ENCODE measurements around the gene DPM3.
"Not testable (repeated sequence)": the region's sequence is repeated elsewhere in the genome, so short reads cannot be mapped to it uniquely, and the experiment has no call there.

Gene DPM3

DNA sequence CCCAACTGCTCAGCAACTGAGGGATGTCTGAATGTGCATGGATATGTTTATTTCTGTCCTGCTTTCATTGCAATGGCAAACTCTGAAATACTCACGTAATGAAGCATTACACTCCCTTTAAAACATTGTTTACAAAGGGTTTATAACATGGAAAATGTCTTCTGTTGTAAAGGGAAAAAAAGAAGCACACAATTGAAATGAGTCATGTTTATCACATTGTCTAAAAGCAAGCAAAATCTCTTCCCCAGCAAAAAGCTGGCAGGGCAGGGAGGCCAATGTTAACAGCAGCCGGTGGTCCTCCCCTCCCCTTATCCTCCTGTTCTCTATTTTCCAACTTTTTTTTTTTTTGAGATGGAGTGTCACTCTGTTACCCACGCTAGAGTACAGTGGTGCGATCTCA lies 16.5 kb downstream of the DPM3 start:
- DNase-seq = no peak

DNA sequence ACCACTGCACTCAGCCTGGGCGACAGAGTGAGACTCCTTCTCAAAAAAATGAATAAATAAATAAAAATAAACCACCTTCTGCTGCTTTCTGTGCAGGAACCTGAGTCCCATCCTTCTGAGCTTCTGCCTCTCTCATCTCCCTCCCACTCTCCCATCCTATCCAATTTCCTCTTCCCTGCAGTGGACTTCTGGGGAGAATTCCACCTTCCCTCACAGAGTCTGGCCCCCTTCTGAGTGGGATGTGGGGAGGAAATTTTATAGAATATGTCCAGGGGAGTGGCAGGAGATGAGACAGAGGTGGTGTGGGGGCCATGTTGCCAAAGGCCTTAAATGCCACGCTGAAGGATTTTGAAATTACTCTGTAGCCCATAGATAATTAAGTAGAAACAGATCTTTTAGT lies 18.0 kb downstream of the DPM3 start:
- DNase-seq = no peak

DNA sequence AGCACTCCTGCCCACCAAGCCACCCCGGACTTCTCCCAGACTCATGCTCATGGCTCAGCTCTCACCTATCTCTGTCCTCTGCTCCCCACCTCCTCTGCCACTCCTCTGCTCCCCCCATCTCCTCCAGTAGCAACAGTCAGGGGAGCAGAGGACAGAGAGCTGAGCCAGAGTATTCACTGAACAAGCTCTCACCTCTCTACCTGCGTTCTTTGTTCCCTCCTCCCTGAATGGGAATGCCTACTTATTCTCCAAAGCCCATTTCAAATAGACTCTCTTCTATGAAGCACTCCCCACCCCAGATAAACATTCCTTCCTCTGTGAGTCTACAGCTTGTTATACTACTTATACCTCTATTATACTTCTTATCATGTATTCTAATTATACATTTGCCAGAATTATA lies 19.1 kb downstream of the DPM3 start:
- DNase-seq = no peak

GRCh38 chr1:155120253-155120652 lies 20.1 kb downstream of the DPM3 start:
- DNase-seq = no peak

DNA sequence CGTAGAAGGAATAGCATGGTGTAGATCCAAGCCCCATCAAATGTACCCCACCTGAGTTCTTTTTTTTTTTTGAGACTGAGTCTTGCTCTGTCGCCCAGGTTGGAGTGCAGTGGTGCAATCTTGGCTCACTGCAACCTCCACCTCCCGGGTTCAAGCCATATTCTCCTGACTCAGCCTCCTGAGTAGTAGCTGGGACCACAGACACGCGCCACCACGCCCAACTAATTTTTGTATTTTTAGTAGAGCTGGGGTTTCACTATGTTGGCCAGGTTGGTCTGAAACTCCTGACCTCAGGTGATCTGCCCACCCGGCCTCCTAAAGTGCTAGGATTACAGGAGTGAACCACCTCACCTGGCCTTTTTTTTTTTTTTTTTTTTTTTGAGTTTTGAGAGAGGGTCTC lies 22.2 kb downstream of the DPM3 start:
- DNase-seq = not testable (repeated sequence)

GRCh38 chr1:155117610-155118009 lies 22.7 kb downstream of the DPM3 start:
- peak; percentile 41 for DNase-seq

- DNase-seq = no peak
Observed at GRCh38 chr1:155116113-155116764, 24.1 kb downstream of the DPM3 start.

GRCh38 chr1:155113450-155113980 lies 26.8 kb downstream of the DPM3 start:
- DNase-seq = no peak

GRCh38 chr1:155110826-155111225 lies 29.5 kb downstream of the DPM3 start:
- no peak for DNase-seq

DNA sequence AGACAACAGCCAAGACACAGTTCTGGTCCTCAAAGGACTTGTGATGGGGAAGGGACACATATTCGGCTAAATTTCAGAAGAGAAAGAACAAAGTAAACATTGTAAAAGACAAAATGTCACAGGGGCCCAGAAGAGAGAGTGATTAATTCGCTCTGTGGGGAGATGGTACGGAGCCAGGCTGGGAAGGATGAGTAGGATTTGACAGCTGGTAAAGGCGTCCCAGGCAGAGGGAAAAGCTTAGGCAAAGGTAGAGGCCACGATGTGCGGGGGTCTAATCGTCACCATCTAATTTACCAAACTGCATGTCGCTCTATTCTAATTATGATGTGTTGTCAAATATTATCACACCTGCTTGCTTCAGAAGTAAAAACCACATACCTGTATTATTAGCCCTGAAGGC lies 29.9 kb downstream of the DPM3 start:
- DNase-seq = no peak

DNA sequence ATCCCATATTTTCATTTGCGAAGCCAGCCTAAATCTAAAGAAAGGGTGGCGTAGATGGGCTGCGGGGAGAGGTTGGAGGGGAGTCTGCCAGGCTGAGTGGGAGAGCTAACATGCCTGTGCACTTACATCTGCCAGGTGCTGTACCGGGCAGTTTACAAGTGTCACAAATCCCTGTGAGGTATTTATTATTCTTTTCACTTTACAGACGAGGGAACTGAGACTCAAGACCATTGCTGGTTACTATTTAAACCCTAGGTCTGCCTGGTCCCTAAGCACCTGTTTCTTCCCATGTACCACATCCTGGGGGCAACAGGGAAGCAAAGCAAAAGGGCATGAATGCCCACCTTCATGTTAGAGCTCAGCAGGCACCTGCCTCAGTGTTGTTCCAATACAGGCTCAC lies 32.0 kb downstream of the DPM3 start:
- no peak for DNase-seq

GRCh38 chr1:155107309-155108264 lies 32.7 kb downstream of the DPM3 start:
- no peak for DNase-seq

DNA sequence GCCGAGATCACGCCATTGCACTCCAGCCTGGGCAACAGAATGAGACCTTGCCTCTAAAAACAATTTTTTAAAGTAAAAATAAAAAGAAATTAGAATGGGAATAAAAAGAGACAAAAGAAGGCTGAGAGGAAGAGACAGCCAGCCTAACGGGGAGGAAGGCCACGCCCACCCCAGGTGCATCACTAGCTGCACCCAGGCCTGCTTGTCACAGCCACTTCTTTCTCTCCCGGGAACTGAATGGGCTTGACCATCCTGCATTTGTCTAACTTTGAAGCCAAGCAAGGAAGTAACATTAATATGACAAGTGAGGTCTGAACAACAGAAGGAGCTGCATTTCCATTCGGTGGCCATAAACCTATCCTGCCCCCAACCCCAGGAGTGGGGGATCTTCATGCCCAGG lies 33.5 kb downstream of the DPM3 start:
- DNase-seq = peak; percentile 37

DNA sequence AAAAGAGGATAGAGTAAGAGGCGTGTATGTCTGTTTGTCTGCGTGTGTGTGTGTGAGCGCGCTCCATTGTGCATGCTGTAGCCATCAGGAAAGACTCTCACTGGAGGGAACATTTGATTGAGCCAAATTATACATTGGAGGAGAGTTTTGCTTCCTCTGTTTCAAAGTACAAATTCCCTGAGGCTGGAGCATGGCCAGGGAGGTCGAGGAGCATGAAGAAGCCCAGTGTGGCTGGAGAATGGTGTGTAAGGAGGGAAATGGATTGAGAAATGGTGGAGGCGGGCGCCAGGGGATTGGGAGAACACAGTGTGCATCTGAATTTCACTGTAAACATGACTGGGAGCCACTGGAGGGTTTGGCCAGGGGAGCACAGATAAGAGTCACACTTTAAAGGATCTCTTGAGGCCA lies 34.7 kb downstream of the DPM3 start:
- DNase-seq = no peak

- no peak for DNase-seq
Observed at GRCh38 chr1:155104605-155105534, 35.5 kb downstream of the DPM3 start.

DNA sequence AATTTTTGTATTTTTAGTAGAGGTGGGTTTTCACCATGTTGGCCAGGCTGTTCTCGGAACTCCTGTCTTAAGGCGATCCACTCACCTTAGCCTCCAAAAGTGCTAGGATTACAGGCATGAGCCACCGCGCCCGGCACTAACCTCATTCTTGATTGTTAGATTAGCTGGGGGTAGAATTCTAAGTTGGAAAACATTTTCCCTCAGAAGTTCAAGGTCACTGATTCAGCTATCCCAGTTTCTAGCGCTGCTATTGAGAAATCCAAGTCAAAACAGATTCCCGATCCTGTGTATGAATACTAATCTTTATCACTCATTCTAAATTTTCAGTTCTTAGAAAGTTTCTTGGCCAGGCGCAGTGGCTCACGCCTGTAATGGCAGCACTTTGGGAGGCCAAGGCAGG lies 37.0 kb downstream of the DPM3 start:
- no peak for DNase-seq

GRCh38 chr1:155099331-155099730 lies 41.0 kb downstream of the DPM3 start:
- DNase-seq = no peak

GRCh38 chr1:155094622-155094948 lies 45.7 kb downstream of the DPM3 start:
- no peak for DNase-seq

DNA sequence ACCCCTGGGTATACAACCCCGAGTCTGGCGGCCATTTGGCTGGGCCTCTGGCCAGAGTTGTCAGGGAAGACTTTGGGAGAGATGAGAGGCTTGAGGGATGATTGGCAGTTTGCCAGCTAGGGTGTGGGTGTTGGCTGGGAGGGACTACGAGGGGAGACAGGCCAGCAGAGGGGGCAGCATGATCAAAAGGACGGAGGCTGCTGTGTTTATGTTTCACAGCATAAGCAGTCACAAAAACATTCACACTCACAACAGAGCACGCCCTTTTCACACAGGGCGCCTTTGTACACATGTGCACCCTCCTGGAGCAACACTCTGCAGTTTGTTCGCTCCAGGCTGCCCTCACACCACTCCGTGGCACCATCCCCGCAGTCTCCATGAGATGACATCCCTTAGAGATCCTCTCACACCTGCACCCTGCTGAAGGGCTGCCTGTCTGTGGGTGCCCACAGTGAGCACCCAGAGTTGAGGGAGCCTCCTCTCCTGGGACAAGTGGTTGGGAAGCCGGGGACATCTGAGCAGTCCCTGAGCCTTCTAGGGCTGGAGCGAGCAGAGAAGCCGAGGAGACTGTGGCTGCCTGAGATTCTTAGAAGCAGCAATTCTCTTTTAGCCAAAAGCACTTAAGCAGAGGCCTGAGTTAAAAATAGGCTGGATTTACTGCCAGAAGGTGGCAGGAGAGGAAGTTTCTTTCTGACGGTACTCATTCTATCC lies 46.3 kb downstream of the DPM3 start:
- peak; percentile 40 for DNase-seq

- no peak for DNase-seq
Observed at GRCh38 chr1:155092641-155093040, 47.7 kb downstream of the DPM3 start.

DNA sequence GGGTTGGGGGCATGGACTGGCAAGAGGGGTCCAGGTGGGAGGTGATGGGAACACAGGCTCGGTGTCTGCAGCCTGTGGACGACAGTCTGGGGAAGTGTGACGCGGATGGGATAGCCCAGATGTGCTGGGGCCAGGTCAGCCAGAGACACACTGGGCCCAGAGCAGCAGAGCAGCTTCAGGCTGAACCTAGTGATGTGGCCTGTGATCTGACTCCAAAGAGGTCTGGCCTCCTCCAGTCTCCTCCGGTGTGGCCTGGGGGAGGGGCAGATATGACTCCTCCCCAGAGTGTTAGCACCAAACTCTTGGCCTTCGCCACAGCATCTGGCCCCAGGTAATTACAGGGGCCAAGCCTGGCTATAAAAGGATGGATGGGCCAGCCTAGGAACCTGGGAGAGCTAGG lies 48.2 kb downstream of the DPM3 start:
- no peak for DNase-seq
